Stimulated activated CD4-positive, alpha-beta T cell treated with anti-CD3 and anti-CD28 coated beads, Interleukin-4, amount 100 ng/mL, for 48 hours (primary cell): ENCODE data around the gene TNS3.

Source experiments
- DNase-seq, 2 donors: peaks; one replicate each; pipeline ENCODE4 v3.0.0-alpha.2; 2020; ENCODE audit warnings: low read depth in 2 of 2

The TNS3 gene

GRCh38 chr7:47428052-47428767, 153.7 kb downstream of the TNS3 start:
- DNase-seq = no peak

GRCh38 chr7:47427051-47427643, 154.8 kb downstream of the TNS3 start:
- no peak for DNase-seq

DNA sequence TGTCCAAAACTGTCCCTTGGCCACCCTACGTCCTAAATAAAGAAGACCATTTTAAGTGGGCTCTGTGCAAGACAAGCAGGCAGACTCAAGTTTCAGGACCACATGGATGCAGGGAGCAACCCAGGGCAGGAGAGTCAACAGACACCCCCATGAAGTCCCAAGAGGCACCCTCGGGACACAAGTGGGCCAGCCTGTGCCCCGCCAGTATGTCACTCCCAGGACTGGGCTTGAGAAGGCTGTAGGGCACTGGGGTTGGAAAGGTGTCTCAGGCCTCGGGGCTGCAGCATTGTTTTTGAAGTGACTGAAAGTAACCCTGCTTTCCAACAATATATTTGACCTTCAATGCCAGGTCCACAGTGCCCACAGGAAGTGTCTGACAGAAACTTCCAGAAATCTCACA, 157.4 kb downstream of the TNS3 start:
- DNase-seq = no peak

GRCh38 chr7:47423196-47423595, 158.7 kb downstream of the TNS3 start:
- no peak for DNase-seq

GRCh38 chr7:47422611-47423010, 159.3 kb downstream of the TNS3 start:
- DNase-seq = no peak

- DNase-seq = no peak
Observed at GRCh38 chr7:47421456-47421855, 160.5 kb downstream of the TNS3 start.

DNA sequence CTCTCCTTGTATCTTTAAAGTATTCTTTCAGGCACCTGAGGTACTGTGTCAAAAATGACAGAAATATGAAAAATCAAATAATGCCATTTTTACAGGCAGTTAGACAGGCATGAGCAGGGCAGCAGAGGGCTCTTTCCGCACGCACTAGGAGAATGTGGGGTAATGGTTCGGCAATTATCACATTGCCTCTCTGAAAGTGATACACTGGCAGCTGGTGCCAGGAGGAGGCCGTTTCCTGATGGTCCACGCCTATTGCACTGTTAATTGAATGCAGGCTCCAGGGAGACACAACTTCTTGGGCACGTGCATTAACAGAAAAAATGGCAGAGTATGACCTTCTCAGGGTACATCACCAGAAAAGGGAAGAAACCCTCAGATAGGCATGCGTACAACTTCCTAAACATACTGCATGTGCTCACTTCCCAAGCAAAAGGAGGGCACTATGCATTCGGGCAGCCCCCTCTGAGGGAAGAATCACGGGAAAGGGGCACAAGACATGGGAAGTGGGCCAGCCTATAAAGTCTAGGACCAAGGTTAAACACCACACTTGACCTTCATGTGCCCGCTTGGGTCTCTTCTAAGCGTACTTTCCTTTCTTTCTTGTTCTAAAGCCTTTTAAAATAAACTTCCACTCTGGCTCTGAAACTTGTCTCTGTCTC, 161.7 kb downstream of the TNS3 start:
- DNase-seq = no peak

DNA sequence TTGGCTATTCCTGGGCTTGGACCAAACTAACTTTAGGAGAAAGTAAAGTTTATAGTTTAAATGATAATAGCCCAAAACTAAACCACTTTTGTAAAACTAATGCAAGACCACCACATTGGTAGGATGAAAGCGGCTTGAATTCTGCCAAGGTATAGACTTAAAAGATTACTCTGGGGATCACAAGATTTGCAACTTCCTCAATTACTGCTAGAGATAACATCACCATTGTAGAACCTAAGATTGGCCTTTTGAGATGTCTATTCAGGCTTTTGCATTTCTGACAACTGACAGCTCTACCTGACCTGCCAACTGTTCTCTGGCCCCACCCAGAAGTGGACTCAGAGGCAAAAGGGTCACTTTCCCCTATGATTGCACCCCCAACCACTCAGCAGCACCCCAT, 162.4 kb downstream of the TNS3 start:
- DNase-seq = no peak

GRCh38 chr7:47418601-47419309, 163.2 kb downstream of the TNS3 start:
- no peak for DNase-seq

DNA sequence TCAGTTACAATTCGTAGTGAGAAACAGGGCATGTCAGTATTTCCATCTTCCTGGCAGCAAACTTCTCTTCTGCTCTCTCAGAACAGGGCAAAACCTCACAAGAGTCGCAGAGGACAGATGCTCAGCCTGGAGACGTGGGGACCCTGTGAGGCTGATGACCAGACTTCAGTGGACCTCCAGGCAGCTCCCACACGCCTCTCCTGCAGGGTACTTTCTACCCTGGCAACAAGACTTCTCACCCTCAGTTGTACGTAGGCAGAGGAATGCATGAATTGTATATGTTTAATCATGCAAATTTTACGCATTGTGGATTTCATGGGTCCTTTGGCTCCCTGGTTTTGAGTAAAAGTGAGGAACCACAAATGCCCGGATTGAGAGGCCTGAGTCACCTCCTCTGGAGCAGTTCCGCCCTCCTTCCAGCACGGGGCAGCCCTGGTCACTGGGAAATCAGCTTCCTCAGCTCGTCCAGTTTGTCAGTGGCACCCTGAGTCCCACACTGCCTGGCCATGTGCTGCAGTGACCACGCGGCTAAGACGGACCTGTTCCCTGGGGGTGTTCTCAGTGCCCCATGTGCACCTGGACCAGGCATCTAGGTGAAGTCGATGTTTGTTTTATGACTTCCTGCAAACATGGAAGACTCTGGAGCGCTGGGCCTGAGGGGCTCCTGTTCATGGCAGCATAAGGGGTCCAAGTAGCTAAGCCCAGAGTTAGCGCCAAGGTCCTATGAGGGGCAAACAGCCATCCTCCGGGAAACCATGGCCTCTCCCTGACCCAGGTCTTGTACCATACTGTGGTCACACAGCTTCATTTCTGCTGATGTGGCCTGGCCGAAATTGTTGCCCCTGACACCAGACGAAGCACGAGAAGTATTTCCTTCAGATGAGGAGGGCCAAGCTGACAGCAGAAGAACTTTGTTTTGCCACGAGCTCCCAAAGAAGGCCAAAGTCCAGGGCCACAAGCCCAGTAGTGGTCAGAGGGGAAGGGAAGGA, 165.1 kb downstream of the TNS3 start:
- no peak for DNase-seq

GRCh38 chr7:47415318-47416212, 166.3 kb downstream of the TNS3 start:
- no peak for DNase-seq

GRCh38 chr7:47414342-47415317, 167.3 kb downstream of the TNS3 start:
- no peak for DNase-seq

- no peak for DNase-seq
Observed at GRCh38 chr7:47413526-47414341, 168.2 kb downstream of the TNS3 start.

- DNase-seq = no peak
Observed at GRCh38 chr7:47411901-47412300, 170.0 kb downstream of the TNS3 start.

- no peak for DNase-seq
Observed at GRCh38 chr7:47411281-47411869, 170.5 kb downstream of the TNS3 start.

GRCh38 chr7:47408675-47409074, 173.2 kb downstream of the TNS3 start:
- DNase-seq = no peak

DNA sequence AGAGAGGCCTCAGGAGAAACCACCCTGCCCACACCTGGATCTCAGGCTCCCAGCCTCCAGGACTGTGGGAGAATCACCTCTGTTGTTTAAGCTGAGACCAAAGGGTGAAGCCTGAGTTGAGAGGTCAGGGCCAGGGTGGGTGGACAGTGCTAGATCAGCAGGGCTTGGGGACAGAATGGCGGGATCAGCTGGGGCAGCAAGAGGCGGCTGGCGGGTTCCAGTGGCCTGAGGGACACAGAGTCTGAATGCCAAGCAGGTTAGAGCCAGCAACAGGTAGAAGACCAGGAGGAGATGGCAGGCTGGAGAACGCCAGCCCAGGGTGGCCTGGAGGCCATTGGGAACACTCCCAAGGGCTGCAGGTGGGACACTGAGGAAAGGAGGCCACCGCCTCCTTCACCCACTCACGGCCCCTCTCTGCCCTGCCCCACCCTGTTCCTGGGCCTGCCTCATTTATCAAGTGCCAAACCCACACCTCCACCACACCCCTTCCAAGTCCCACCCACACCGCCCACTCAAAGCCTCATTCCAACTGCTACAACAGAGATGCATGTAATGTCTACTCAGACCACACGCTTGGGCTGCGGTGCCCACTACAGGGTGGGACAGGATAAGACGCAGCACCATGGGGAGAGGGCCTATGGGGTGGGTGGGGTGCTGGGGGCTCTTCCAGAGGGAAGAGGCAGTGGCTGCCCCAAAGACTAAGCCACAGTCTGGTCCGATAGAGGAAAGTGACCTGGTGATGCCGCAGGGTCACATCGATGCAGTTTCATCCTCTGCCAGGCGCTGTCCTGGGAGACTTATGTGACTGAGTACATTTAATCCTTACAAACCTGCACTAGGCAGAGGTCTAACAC, 173.9 kb downstream of the TNS3 start:
- no peak for DNase-seq
